Endothelial cell of umbilical vein (primary cell): ENCODE results near the gene DCUN1D2.

ENCODE experiments used
- EZH2 ChIP-seq: IDR thresholded peaks from 2 replicates; pipeline ENCODE4 v1.6.1; 2012; ENCODE audit warnings: borderline replicate concordance, low read depth, mild to moderate bottlenecking, moderate library complexity, low read length, inconsistent platforms; ENCODE audit not compliant: severe bottlenecking
- GATA2 ChIP-seq: IDR thresholded peaks from 2 replicates; pipeline ENCODE4 v1.7.0; 2011; ENCODE audit warnings: low read depth, mild to moderate bottlenecking, moderate library complexity, mixed read lengths, low read length; ENCODE audit not compliant: insufficient read length, insufficient read depth
- JUN ChIP-seq: IDR thresholded peaks from 2 replicates; pipeline ENCODE4 v1.6.1; 2011; ENCODE audit warnings: borderline replicate concordance, low read depth; ENCODE audit not compliant: insufficient read length, insufficient read depth
- POLR2A ChIP-seq: IDR thresholded peaks from 2 replicates; pipeline ENCODE4 v1.6.1; 2012; ENCODE audit warnings: low read depth, mild to moderate bottlenecking, control low read depth, low read length
- POLR2AphosphoS5 ChIP-seq: IDR thresholded peaks from 2 replicates; pipeline ENCODE4 v1.6.1; 2012; ENCODE audit warnings: low read depth, mild to moderate bottlenecking, control low read depth, low read length, moderate library complexity; ENCODE audit not compliant: insufficient read depth
- TF ChIP-seq, protein P1 (sequence below), 2 donors: IDR thresholded peaks; 1 replicate in 1 of 2; 2 replicates in 1 of 2; pipeline ENCODE4 v1.5.1; 2011; ENCODE audit warnings: low read length in 2 of 2, mild to moderate bottlenecking in 2 of 2, moderate library complexity in 2 of 2, control low read depth in 1 of 2, inconsistent platforms in 1 of 2, low read depth in 1 of 2; ENCODE audit not compliant: insufficient read depth in 1 of 2; ENCODE audit errors: extremely low read depth in 1 of 2

GRCh38 chr13:113510871-113511270 is 20.4 kb upstream of the DCUN1D2 start:
- TF ChIP-seq POLR2A (no peak), POLR2AphosphoS5 (no peak), EZH2 (no peak), JUN (no peak), GATA2 (no peak)
- TF ChIP-seq, protein P1, sequence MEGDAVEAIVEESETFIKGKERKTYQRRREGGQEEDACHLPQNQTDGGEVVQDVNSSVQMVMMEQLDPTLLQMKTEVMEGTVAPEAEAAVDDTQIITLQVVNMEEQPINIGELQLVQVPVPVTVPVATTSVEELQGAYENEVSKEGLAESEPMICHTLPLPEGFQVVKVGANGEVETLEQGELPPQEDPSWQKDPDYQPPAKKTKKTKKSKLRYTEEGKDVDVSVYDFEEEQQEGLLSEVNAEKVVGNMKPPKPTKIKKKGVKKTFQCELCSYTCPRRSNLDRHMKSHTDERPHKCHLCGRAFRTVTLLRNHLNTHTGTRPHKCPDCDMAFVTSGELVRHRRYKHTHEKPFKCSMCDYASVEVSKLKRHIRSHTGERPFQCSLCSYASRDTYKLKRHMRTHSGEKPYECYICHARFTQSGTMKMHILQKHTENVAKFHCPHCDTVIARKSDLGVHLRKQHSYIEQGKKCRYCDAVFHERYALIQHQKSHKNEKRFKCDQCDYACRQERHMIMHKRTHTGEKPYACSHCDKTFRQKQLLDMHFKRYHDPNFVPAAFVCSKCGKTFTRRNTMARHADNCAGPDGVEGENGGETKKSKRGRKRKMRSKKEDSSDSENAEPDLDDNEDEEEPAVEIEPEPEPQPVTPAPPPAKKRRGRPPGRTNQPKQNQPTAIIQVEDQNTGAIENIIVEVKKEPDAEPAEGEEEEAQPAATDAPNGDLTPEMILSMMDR (IDR thresholded peaks at IDR 0.05; ENCODE audit: extremely low read depth in 1 of 2, insufficient read depth in 1 of 2, low read depth in 1 of 2, low read length in 2 of 2) = no peak
